ENCODE results near the gene CAMTA1.

Gene CAMTA1

GRCh38 chr1:6935911-6936690 lies 150.8 kb downstream of the CAMTA1 start:
- no peak for TF ChIP-seq CTCF (conservative IDR thresholded peaks at IDR 0.05; ENCODE audit: low read depth, low read length)
- no peak overlapping the region for H3K4me3 ChIP-seq (ENCODE audit: low read length)
- DNase-seq (ENCODE audit: low read depth), result no peak

- H3K4me3 ChIP-seq (ENCODE audit: low read length), result no peak overlapping the region
- DNase-seq (ENCODE audit: low read depth), result no peak
- no peak for TF ChIP-seq CTCF (conservative IDR thresholded peaks at IDR 0.05; ENCODE audit: low read depth, low read length)
Observed at GRCh38 chr1:6937048-6937447, 151.8 kb downstream of the CAMTA1 start.

- no peak overlapping the region for H3K4me3 ChIP-seq (ENCODE audit: low read length)
- DNase-seq (ENCODE audit: low read depth), result no peak
- no peak for TF ChIP-seq CTCF (conservative IDR thresholded peaks at IDR 0.05; ENCODE audit: low read depth, low read length)
Observed at GRCh38 chr1:6939363-6939762, 154.1 kb downstream of the CAMTA1 start.

- no peak overlapping the region for H3K4me3 ChIP-seq (ENCODE audit: low read length)
- no peak for TF ChIP-seq CTCF (conservative IDR thresholded peaks at IDR 0.05; ENCODE audit: low read depth, low read length)
- DNase-seq (ENCODE audit: low read depth), result no peak
Observed at GRCh38 chr1:6941786-6942185, 156.5 kb downstream of the CAMTA1 start.

GRCh38 chr1:6942990-6943389 lies 157.7 kb downstream of the CAMTA1 start:
- H3K4me3 ChIP-seq (ENCODE audit: low read length), result no peak overlapping the region

GRCh38 chr1:6944434-6944833 lies 159.2 kb downstream of the CAMTA1 start:
- no peak overlapping the region for H3K4me3 ChIP-seq (ENCODE audit: low read length)
- no peak for DNase-seq (ENCODE audit: low read depth)
- TF ChIP-seq CTCF (conservative IDR thresholded peaks at IDR 0.05; ENCODE audit: low read depth, low read length), result no peak

More at GRCh38 chr1:6942990-6943389, 157.7 kb downstream of the CAMTA1 start:
- DNase-seq (ENCODE audit: low read depth), result no peak
- TF ChIP-seq CTCF (conservative IDR thresholded peaks at IDR 0.05; ENCODE audit: low read depth, low read length), result no peak

GRCh38 chr1:6947952-6948351 lies 162.7 kb downstream of the CAMTA1 start:
- no peak overlapping the region for H3K4me3 ChIP-seq (ENCODE audit: low read length)
- no peak for TF ChIP-seq CTCF (conservative IDR thresholded peaks at IDR 0.05; ENCODE audit: low read depth, low read length)
- DNase-seq (ENCODE audit: low read depth), result no peak

Data from retinal pigment epithelial cell (primary cell).